Iris pigment epithelial cell (primary cell): ENCODE results near the gene ANO1.
A peak's percentile ranks its signal among the peaks of the same experiment; 100 is the strongest.

Source experiments
- DNase-seq: peaks from one replicate; pipeline ENCODE4 v3.0.0-alpha.2; 2011; ENCODE audit warnings: low read depth

Gene ANO1

GRCh38 chr11:70164705-70165104 lies 86.6 kb downstream of the ANO1 start:
- DNase-seq = no peak

GRCh38 chr11:70167120-70167519 lies 89.0 kb downstream of the ANO1 start:
- DNase-seq = no peak

GRCh38 chr11:70167723-70168404 lies 89.7 kb downstream of the ANO1 start:
- DNase-seq = no peak

GRCh38 chr11:70168405-70168754 lies 90.3 kb downstream of the ANO1 start:
- DNase-seq = no peak

- no peak for DNase-seq
Observed at GRCh38 chr11:70169127-70169526, 91.0 kb downstream of the ANO1 start.

- no peak for DNase-seq
Observed at GRCh38 chr11:70169632-70170031, 91.5 kb downstream of the ANO1 start.

- DNase-seq = no peak
Observed at GRCh38 chr11:70170596-70171210, 92.6 kb downstream of the ANO1 start.

GRCh38 chr11:70173018-70173417 lies 94.9 kb downstream of the ANO1 start:
- DNase-seq = peak; percentile 5

- no peak for DNase-seq
Observed at GRCh38 chr11:70174547-70175235, 96.6 kb downstream of the ANO1 start.

GRCh38 chr11:70175236-70175698 lies 97.2 kb downstream of the ANO1 start:
- no peak for DNase-seq

GRCh38 chr11:70176940-70177689 lies 99.0 kb downstream of the ANO1 start:
- DNase-seq = peak; percentile 7

GRCh38 chr11:70180906-70181305 lies 102.8 kb downstream of the ANO1 start:
- no peak for DNase-seq

- DNase-seq = no peak
Observed at GRCh38 chr11:70182266-70182665, 104.1 kb downstream of the ANO1 start.

GRCh38 chr11:70183032-70183431 lies 104.9 kb downstream of the ANO1 start:
- DNase-seq = no peak

GRCh38 chr11:70183483-70184176 lies 105.5 kb downstream of the ANO1 start:
- no peak for DNase-seq

GRCh38 chr11:70184396-70184795 lies 106.3 kb downstream of the ANO1 start:
- no peak for DNase-seq

GRCh38 chr11:70185348-70186055 lies 107.4 kb downstream of the ANO1 start:
- DNase-seq = no peak

GRCh38 chr11:70186420-70186819 lies 108.3 kb downstream of the ANO1 start:
- no peak for DNase-seq

- DNase-seq = no peak
Observed at GRCh38 chr11:70186936-70187335, 108.8 kb downstream of the ANO1 start.

- DNase-seq = no peak
Observed at GRCh38 chr11:70187771-70188170, 109.7 kb downstream of the ANO1 start.

- no peak for DNase-seq
Observed at GRCh38 chr11:70189622-70190021, 111.5 kb downstream of the ANO1 start.
